Fibroblast of lung (primary cell): Measurements from ENCODE around the gene GJD4.

ENCODE experiments used
- EZH2 ChIP-seq: IDR thresholded peaks from 2 replicates; pipeline ENCODE4 v1.5.1; 2012; ENCODE audit warnings: low read length, control low read depth, mild to moderate bottlenecking; ENCODE audit errors: missing control alignments
- TF ChIP-seq, protein P1 (sequence below), 2 donors: IDR thresholded peaks in 1 of 2; conservative IDR thresholded peaks in 1 of 2; 1 replicate in 1 of 2; 2 replicates in 1 of 2; pipeline ENCODE4 v1.5.1; 2011 to 2012; ENCODE audit warnings: low read length in 2 of 2, control low read depth in 1 of 2, inconsistent platforms in 1 of 2, low read depth in 1 of 2, mild to moderate bottlenecking in 1 of 2

DNA sequence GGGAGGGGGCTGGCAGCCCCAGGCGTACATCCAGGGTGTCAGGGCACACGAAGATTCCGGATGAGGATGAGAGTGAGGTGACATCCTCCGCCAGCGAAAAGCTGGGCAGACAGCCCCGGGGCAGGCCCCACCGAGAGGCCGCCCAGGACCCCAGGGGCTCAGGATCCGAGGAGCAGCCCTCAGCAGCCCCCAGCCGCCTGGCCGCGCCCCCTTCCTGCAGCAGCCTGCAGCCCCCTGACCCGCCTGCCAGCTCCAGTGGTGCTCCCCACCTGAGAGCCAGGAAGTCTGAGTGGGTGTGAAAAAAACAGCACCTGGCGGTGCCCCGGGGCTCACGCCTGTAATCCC is 3.2 kb downstream of the GJD4 start:
- TF ChIP-seq, protein P1, sequence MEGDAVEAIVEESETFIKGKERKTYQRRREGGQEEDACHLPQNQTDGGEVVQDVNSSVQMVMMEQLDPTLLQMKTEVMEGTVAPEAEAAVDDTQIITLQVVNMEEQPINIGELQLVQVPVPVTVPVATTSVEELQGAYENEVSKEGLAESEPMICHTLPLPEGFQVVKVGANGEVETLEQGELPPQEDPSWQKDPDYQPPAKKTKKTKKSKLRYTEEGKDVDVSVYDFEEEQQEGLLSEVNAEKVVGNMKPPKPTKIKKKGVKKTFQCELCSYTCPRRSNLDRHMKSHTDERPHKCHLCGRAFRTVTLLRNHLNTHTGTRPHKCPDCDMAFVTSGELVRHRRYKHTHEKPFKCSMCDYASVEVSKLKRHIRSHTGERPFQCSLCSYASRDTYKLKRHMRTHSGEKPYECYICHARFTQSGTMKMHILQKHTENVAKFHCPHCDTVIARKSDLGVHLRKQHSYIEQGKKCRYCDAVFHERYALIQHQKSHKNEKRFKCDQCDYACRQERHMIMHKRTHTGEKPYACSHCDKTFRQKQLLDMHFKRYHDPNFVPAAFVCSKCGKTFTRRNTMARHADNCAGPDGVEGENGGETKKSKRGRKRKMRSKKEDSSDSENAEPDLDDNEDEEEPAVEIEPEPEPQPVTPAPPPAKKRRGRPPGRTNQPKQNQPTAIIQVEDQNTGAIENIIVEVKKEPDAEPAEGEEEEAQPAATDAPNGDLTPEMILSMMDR (conservative IDR thresholded peaks at IDR 0.05 in 1 of 2, IDR thresholded peaks at IDR 0.05 in 1 of 2; ENCODE audit: low read depth in 1 of 2, low read length in 2 of 2): no peak
- no peak for TF ChIP-seq EZH2
